GM18498 (cell line): Measurements from ENCODE around the gene UBR3.
"Not testable (repeated sequence)": the region's sequence is repeated elsewhere in the genome, so short reads cannot be mapped to it uniquely, and the experiment has no call there.

ENCODE experiments used
- ATAC-seq: cut with Tn5 transposase; IDR thresholded peaks from one replicate; pipeline ENCODE4 v1.9.1; 2021; ENCODE audit warnings: mild to moderate bottlenecking, moderate library complexity; ENCODE audit not compliant: unreplicated experiment

Gene UBR3

GRCh38 chr2:169867579-169867978, 40.3 kb downstream of the UBR3 start:
- ATAC-seq = no peak

- ATAC-seq = no peak
These were observed 41.7 kb downstream of the UBR3 start for GRCh38 chr2:169868951-169869350.

- ATAC-seq = not testable (repeated sequence)
These were observed 44.1 kb downstream of the UBR3 start for GRCh38 chr2:169871369-169871768.

GRCh38 chr2:169871994-169872393, 44.7 kb downstream of the UBR3 start:
- no peak for ATAC-seq

GRCh38 chr2:169877398-169877797, 50.1 kb downstream of the UBR3 start:
- ATAC-seq = no peak

GRCh38 chr2:169887120-169887519, 59.9 kb downstream of the UBR3 start:
- no peak for ATAC-seq

GRCh38 chr2:169891593-169892298, 64.5 kb downstream of the UBR3 start:
- no peak for ATAC-seq

- no peak for ATAC-seq
These were observed 65.7 kb downstream of the UBR3 start for GRCh38 chr2:169892951-169893350.

- no peak for ATAC-seq
These were observed 68.2 kb downstream of the UBR3 start for GRCh38 chr2:169895294-169895985.

- no peak for ATAC-seq
These were observed 70.6 kb downstream of the UBR3 start for GRCh38 chr2:169897834-169898233.

- not testable (repeated sequence) for ATAC-seq
These were observed 72.8 kb downstream of the UBR3 start for GRCh38 chr2:169900103-169900502.

- ATAC-seq = no peak
These were observed 73.4 kb downstream of the UBR3 start for GRCh38 chr2:169900686-169901085.

- no peak for ATAC-seq
These were observed 79.5 kb downstream of the UBR3 start for GRCh38 chr2:169906731-169907130.

- no peak for ATAC-seq
These were observed 82.1 kb downstream of the UBR3 start for GRCh38 chr2:169909376-169909775.

- no peak for ATAC-seq
These were observed 83.0 kb downstream of the UBR3 start for GRCh38 chr2:169910109-169910799.

- no peak for ATAC-seq
These were observed 83.9 kb downstream of the UBR3 start for GRCh38 chr2:169911119-169911518.

GRCh38 chr2:169916623-169917022, 89.4 kb downstream of the UBR3 start:
- no peak for ATAC-seq

- ATAC-seq = no peak
These were observed 96.7 kb downstream of the UBR3 start for GRCh38 chr2:169923977-169924376.

- ATAC-seq = no peak
These were observed 98.7 kb downstream of the UBR3 start for GRCh38 chr2:169925968-169926367.

GRCh38 chr2:169928463-169928864, 101.2 kb downstream of the UBR3 start:
- ATAC-seq = no peak

- ATAC-seq = no peak
These were observed 106.0 kb downstream of the UBR3 start for GRCh38 chr2:169933124-169933711.

- not testable (repeated sequence) for ATAC-seq
These were observed 109.4 kb downstream of the UBR3 start for GRCh38 chr2:169936652-169937051.
